ENCODE measurements around the gene MCOLN3. TPM values are rescaled to one million over a fixed set of nuclear protein-coding genes. Genes with fewer than 3 reads are reported as not detected.
"Not testable (repeated sequence)": the region's sequence is repeated elsewhere in the genome, so short reads cannot be mapped to it uniquely, and the experiment has no call there.

The MCOLN3 gene
- polyA plus RNA-seq, 4 donors = 0.79 to 16.2 (median 8.3) TPM

DNA sequence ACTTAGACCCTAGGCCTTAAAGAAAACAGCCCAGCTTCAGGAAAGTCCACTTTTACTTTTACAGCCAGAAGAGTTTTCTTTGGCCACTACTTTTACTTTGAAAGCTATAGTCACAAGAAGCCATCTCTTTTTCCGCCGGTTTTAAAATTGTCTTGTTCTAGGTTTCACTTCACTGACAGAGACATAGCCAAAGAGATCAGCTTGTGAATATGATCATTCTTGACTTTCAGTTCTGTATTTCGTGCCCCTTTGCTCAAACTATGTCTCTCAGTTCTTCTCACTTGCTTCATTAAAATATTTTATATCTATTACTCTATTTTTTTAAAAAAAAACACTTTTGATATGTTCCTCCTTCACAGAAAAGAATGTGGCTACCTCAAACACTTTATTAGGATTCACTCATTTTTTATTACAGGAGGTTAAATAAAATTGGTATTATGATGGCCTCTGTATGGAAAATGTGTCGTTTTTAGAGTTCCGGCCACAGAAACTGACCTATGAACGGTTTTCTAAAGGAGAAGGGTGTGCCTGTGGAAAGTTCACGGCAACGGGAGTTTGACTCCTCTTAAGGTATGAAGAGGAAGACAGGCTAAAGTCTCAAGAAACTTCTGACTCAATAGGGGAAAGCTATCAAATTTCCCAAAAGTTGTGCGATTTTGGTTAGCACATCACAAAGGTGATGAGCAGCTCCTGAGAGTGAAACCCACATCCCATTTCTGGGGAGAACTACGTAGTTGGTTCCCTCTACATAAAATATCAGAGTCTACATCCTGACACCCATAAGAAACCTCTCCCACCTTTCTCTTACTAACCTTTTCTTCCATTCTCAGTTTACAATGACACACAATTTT is 52.6 kb downstream of the MCOLN3 start:
- DNase-seq (ENCODE audit: low read depth in 4 of 4, low spot score in 3 of 4) = no peak

DNA sequence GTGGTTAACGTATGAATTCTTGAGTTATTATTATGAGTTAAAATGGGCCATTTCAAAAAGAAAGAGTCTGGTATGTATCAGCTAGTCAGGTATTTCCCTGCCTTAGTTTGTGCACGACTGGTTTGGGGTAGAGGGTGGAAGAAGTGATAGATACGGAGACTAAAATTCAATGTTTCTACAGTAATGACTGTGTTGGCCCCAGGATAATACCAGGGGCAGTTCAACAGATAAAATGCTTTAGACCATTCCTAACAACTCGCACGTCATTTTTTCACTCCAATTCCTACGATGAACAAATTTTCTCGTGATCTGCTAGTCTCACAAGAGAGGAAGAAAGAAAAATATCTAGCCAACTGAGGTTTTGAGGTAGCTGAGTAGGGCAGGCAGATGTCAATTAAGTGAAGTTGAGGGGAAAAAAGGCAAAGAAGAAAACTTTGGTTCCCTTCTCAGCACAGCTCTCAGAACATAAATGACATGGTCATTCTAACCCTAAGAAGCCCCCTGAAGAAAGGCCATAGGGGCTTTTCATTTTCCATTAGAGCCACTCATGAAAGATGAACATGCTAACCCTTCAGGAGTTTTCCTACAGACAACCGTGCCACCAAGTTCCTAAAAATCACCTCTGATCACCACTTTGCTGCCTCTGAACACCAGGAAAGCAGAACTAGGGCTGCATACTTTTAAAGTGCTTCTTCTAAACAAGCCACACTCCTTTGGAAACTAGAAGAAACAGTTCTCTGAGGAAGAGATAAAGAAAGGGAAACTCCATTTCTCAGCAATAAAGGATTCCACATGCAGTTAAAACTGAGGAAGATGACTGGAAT is 57.0 kb downstream of the MCOLN3 start:
- DNase-seq (ENCODE audit: low read depth in 4 of 4, low spot score in 3 of 4) = no peak

DNA sequence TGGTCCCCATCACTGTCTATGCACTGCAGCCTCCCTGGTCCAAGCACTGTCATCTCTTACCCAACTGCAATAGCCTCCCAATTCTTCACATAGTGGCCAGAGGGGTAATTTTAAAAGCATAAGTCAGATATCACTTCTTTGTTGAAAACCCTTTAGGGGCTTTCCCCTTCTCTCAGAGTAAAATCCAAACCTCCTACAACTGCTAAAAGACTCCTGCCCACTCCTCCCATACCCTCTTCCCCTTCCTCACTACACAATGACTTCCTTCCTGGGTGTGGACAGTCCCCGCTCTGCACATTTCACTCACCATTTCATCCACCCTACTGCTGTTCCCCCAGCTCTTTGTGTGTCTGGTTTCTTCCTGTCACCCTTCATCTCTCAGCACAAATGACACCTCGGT is 59.7 kb downstream of the MCOLN3 start:
- no peak for DNase-seq (ENCODE audit: low read depth in 4 of 4, low spot score in 3 of 4)

DNA sequence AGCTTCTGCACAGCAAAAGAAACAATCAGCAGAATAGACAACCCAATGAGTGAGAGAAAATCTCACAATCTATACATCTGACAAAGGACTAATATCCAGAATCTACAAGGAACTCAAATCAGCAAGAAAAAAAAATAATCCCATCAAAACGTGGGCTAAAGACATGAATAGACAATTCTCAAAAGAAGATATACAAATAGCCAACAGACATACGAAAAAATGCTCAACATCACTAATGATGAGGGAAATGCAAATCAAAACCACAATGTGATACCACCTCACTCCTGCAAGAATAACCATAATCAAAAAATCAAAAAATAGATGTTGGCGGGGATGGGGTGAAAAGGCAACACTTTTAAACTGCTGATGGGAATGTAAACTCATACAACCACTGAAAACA is 61.7 kb downstream of the MCOLN3 start:
- DNase-seq (ENCODE audit: low read depth in 4 of 4, low spot score in 3 of 4) = not testable (repeated sequence)

DNA sequence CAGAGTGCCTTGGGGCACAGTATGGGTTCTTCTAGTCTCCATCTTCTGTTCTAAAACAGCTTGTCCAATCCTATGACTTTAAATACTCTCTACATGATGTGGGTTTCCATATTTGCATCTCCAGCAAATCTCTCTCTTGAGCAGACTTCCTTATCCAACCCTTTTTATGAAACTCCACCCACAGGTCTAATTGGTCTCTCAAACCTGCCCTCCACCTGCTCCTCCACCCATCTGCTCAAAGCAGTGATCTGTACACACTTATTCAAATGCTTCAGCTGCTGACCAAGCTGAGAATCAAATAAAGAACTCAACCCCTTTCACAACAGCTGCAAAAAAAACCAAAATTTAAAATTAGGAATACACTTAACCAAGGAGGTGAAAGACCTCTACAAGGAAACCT is 62.9 kb downstream of the MCOLN3 start:
- no peak for DNase-seq (ENCODE audit: low read depth in 4 of 4, low spot score in 3 of 4)

DNA sequence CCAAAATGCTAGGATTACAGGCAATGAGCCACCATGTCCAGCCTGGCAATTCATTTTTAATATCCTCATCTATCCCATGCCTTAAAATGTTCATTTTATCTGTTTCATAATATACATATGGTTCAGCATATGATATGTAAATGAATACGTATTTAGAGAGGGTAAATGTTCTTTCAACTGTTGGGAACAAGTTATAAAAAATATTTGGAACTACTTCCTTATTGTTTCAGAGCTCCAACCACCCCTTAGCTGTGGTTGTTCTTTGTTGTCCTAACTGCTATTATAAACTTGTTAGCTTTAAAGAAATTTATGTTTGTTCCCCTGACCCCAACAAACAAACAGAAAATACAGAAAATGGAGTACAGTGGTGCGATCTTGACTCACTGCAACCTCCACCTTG is 65.9 kb downstream of the MCOLN3 start:
- no peak for DNase-seq (ENCODE audit: low read depth in 4 of 4, low spot score in 3 of 4)

DNA sequence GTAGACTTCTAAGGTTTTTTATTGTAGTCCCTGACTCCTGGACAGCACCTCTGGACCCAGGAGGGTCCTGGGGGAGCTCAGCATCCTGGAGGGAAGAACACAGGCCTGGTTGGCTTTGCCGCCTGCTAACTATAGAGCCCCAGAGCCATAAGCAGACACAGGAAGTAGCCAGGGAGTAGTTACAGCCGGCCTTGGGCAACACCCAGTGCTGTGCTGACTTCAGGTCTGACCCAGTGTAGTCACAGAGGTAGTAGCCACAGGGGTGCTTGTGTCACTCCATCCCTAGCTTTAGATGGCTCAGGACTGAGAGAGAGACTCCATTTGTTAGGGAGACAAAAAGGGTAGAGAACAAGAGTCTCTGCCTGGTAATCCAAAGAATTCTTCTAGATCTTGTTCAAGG is 73.3 kb downstream of the MCOLN3 start:
- DNase-seq (ENCODE audit: low read depth in 4 of 4, low spot score in 3 of 4) = no peak

DNA sequence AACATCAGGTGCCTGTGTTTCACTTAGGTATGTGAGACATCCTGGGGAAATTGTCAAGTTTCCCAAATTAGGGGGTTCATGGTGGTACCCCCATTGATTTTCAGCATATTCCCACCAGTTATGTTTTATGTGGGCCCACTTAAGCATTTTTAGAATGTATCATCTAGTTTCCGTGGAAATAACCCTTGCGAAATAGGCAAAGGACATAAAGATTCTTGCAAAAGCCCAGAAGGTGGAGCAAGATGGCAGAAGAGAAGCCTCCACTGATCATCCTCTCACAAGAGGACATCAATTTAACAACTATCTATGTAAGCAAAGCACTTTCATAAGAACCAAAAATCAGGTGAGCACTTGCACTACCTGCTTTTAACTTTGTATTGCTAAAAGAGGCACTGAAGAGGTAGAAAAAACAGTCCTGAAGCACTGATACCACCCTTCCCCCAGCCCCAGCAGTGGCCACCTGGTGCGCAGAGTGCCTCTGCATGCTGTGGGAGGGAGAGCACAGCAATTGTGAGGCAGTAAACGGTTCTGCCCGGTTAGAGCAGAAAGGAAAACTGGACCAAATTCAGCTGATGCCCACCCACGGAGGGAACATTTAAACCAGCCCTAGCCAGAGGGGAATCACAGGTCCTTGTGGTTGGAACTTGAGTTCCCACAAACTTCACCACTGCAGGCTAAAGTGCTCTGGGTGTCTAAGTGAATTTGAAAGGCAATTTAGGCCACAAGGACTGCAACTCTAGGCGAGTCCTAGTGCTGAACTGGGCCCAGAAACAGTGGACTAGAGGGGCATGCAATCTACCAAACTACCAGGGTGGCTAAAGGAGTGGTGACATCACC is 74.6 kb downstream of the MCOLN3 start:
- DNase-seq (ENCODE audit: low read depth in 4 of 4, low spot score in 3 of 4) = no peak

DNA sequence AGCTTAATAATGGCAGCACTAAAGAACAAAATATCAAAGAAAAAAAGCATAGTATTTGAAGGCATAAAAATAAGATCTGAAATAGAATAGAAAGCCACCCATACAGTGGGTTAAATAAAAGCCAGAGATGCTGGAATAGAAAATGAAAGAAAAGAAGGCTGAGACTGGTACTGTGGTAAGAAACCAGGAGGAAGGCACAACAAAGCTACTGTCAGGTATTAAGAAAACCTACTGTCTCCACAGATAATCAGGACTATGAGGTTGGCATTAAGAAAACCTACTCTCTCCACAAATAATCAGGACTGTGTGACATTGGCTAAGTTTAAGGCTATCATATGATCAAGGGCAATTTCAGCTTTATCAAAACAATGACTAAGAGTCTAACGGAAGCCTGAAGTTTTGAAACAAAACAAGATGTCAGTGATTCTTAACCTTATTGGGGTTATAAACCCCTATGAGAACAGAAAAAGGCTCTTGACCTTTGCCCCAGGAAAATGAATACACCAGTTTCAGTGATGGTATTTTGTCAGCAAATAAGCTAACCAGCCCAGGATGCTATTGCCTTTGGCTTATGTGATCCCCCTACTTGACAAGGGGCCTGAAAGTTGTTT is 75.8 kb downstream of the MCOLN3 start:
- no peak for DNase-seq (ENCODE audit: low read depth in 4 of 4, low spot score in 3 of 4)

DNA sequence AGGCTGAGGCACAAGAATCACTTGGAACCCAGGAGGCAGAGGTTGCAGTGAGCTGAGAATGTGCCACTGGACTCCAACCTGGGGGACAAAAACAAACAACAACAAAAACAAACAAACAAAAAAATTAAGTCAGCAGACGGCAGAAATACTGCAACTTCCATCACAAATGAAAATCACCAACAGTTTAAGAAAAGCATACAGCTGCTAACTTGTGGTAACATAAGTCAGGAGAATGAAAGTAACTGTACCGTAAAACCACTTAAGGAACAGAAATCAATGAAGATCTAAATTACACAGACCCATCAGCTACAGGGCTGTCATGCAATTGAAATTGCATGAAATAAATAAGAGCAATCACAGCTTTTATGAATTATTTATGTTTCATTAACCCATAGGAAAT is 76.3 kb downstream of the MCOLN3 start:
- no peak for DNase-seq (ENCODE audit: low read depth in 4 of 4, low spot score in 3 of 4)

DNA sequence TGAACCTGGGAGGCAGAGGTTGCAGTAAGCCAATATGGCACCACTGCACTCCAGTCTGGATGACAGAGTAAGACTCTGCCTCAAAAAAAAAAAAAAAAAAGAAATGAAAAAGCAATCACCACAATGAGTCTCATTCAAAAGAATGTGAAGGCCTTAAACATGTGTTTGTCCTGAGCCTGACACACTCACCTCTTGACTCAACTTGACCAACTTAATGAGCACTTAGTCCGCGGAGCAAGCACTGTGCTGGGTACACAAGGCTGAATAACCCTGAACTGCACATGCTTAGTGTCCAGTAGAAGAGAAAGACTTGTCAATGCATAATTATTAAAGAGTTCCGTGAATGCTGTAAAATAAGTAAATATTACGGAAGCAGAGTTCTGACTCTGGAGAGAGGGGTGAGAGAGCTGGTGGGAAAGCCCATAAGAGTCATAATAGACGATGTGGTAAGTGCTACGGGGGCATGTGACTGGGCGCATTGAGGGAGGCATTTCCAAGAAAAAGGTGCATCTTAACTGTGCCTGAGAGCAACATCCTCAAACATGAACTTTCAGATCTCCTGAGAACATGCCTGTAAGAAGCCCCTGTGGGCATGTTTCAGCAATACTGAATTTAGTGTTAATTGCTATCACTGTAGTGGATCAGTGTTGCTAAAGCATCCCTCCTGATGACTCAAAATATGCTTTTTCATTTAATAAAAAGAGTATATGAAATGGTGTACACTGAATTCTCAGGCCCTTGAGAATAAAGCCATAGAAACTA is 78.6 kb downstream of the MCOLN3 start:
- DNase-seq (ENCODE audit: low read depth in 4 of 4, low spot score in 3 of 4) = no peak

DNA sequence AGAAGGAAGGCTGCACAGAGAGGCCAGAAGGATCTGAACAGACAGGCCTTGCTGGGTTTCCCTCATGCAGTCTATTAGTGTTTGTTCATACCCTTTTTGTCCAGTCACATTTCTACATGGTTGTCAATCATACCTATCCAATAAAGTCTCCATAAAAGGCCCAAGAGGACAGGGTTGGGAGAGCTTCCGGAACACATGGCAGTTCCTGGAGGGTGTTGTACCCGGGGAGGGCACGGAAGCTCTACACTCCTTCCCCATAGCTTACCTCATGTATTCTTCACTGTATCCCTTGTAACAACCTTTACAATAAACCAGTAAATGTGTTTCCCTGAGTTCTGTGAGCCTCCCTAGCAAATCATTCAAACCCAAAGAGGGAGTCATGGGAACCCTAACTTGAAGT is 79.4 kb downstream of the MCOLN3 start:
- no peak for DNase-seq (ENCODE audit: low read depth in 4 of 4, low spot score in 3 of 4)

DNA sequence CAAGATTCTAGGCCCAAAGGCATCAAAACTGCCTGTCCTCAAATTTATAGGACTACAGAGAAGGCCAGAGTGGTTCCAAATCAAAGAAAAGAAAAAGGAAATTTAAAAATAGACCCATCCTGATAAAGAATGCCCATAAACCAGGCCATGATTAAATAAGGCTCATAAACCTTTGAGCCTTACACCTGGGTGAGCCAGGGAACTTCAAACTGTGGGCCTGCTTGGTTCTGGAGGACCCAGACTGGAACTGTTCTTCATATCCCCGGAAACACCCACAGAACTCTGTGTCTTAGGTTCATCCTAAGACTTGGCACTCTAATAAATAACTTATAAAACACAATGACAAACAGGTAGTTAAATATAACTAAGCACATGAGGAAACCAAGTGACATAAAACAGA is 80.2 kb downstream of the MCOLN3 start:
- DNase-seq (ENCODE audit: low read depth in 4 of 4, low spot score in 3 of 4) = no peak

Other genes with a start within 250 kb of the MCOLN3 start
- gene LPAR3, start 155.3 kb downstream of the MCOLN3 start, polyA plus RNA-seq (ENCODE audit: insufficient read length in 4 of 4) = 1 to 10 TPM in 2 of 4 donors, under 1 TPM in 2; 0.25 to 1.2 (median 1.0) TPM
- 1 to 10 TPM in 2 of 4 donors, under 1 TPM in 2; 0.19 to 1.3 (median 0.81) TPM for gene MCOLN2, start 51.4 kb downstream of the MCOLN3 start, polyA plus RNA-seq (ENCODE audit: insufficient read length in 4 of 4)
- gene SYDE2, start 152.5 kb upstream of the MCOLN3 start, polyA plus RNA-seq (ENCODE audit: insufficient read length in 4 of 4) = 10 to 100 TPM in 2 of 4 donors, 1 to 10 TPM in 2; 7.7 to 10.8 (median 9.5) TPM
- gene C1orf52, start 211.2 kb upstream of the MCOLN3 start, polyA plus RNA-seq (ENCODE audit: insufficient read length in 4 of 4) = 10 to 100 TPM; 40.3 to 45.4 (median 41.9) TPM
- gene BCL10, start 228.1 kb upstream of the MCOLN3 start, polyA plus RNA-seq (ENCODE audit: insufficient read length in 4 of 4) = 10 to 100 TPM; 20.4 to 24.5 (median 24.1) TPM

Data from left renal pelvis (tissue), 4 donors.